HG02884 (cell line): ENCODE data around the gene SCUBE2.

ENCODE experiments used
- ATAC-seq: cut with Tn5 transposase; IDR thresholded peaks from one replicate; pipeline ENCODE4 v1.9.1; 2021; ENCODE audit warnings: mild to moderate bottlenecking, moderate library complexity; ENCODE audit not compliant: unreplicated experiment

Gene SCUBE2

GRCh38 chr11:8971924-8972316 is 119.5 kb downstream of the SCUBE2 start:
- ATAC-seq, result no peak

- ATAC-seq, result no peak
These were observed 120.0 kb downstream of the SCUBE2 start for GRCh38 chr11:8971196-8971923.
